Gastrocnemius medialis (tissue), 4 donors: Measurements from ENCODE around the gene KMO.

ENCODE experiments used
- CTCF ChIP-seq, 5 experiments: fragments of 450-650 bp in 3 of 5; fragments of 200-600 bp in 2 of 5; sonication (generic) in 2 of 5; IDR thresholded peaks in 4 of 5; conservative IDR thresholded peaks in 1 of 5; 1 replicate in 4 of 5; 2 replicates in 1 of 5; pipeline ENCODE4 v1.5.1; 2016 to 2019; ENCODE audit warnings: antibody characterized with exemption in 5 of 5, mild to moderate bottlenecking in 3 of 5, moderate library complexity in 3 of 5
- POLR2A ChIP-seq, 2 donors: fragments of 450-650 bp; IDR thresholded peaks; one replicate each; pipeline ENCODE4 v1.6.1; 2017; ENCODE audit warnings: antibody characterized with exemption in 2 of 2, mild to moderate bottlenecking in 2 of 2, moderate library complexity in 2 of 2

- TF ChIP-seq CTCF (IDR thresholded peaks at IDR 0.05 in 4 of 5, conservative IDR thresholded peaks at IDR 0.05 in 1 of 5) (peak in 1 of 5 experiments; percentile 10), POLR2A (IDR thresholded peaks at IDR 0.05) (peak; percentile 81 to 89)
Observed at GRCh38 chr1:241640149-241640866, 108.1 kb downstream of the KMO start, which contains the start of the genes CHML and OPN3.
